Endothelial cell of umbilical vein (primary cell): Measurements from ENCODE around the gene STAT5B. TPM values are rescaled to one million over a fixed set of nuclear protein-coding genes. Genes with fewer than 3 reads are reported as not detected.

Experiments used
- BruUV-seq: library from RNA; stranded (reverse); fragments of 400-500 nt; replicated peaks from 2 replicates; lab custom pipeline; 2021; lab: Mats Ljungman, UMichigan
- CTCF ChIA-PET: fragments of 300-600, 350-600 bp; sonication (Branson Sonifier 250); formaldehyde crosslinking; loops from one replicate; lab custom pipeline; 2021; ENCODE audit warnings: antibody characterized with exemption, inconsistent platforms; lab: Charles Lee
- POLR2A ChIA-PET: fragments of 300-600, 350-600 bp; sonication (Branson Sonifier 250); formaldehyde crosslinking; loops from one replicate; lab custom pipeline; 2021; ENCODE audit warnings: antibody characterized with exemption, inconsistent platforms; lab: Charles Lee
- DNase-seq: peaks from one replicate; pipeline ENCODE4 v3.0.0-alpha.2; 2011; ENCODE audit warnings: low read depth, low spot score
- FAIRE-seq: peaks from 2 replicates; lab custom pipeline; 2011; peaks lifted over from hg19 to GRCh38; lab: Jason Lieb, UNC
- H2AFZ ChIP-seq: 2 replicates; pipeline ENCODE4 v1.6.0; 2012; ENCODE audit warnings: low read depth, low read length, control low read depth, inconsistent platforms
- H3K27ac ChIP-seq: 2 replicates; pipeline ENCODE4 v1.5.1; 2011; ENCODE audit warnings: low read depth, mild to moderate bottlenecking, control low read depth, low read length, moderate library complexity; ENCODE audit not compliant: insufficient read depth
- H3K27me3 ChIP-seq, 2 experiments: 2 replicates each; pipeline versions ENCODE4 v1.6.0 to v1.6.1; 2011; ENCODE audit warnings: low read length in 2 of 2, mixed read lengths in 1 of 2; ENCODE audit not compliant: control insufficient read depth in 2 of 2, insufficient read depth in 2 of 2
- H3K36me3 ChIP-seq, 2 experiments: 2 replicates in 1 of 2; 3 replicates in 1 of 2; pipeline ENCODE4 v1.5.1; 2011; ENCODE audit warnings: low read length in 2 of 2, mild to moderate bottlenecking in 1 of 2, moderate library complexity in 1 of 2; ENCODE audit not compliant: control insufficient read depth in 2 of 2, insufficient read depth in 2 of 2; ENCODE audit errors: extremely low read depth in 1 of 2
- H3K4me1 ChIP-seq: 3 replicates; pipeline ENCODE4 v1.5.1; 2011; ENCODE audit warnings: mild to moderate bottlenecking, low read length; ENCODE audit not compliant: control insufficient read depth, insufficient read depth; ENCODE audit errors: extremely low read depth
- H3K4me2 ChIP-seq: 2 replicates; pipeline ENCODE4 v1.6.1; 2011; ENCODE audit warnings: low read length, control low read depth, mixed read lengths; ENCODE audit not compliant: insufficient read depth
- H3K4me3 ChIP-seq, 3 experiments: fragments of 200-600 bp in 1 of 3; sonication (generic), shearing (Covaris generic) in 1 of 3; replicated peaks in 1 of 3; 2 replicates each; pipeline ENCODE4 v1.5.1; 2011 to 2016; ENCODE audit warnings: control low read depth in 3 of 3, low read length in 3 of 3, mild to moderate bottlenecking in 2 of 3, inconsistent platforms in 1 of 3, low read depth in 1 of 3, moderate library complexity in 1 of 3; ENCODE audit not compliant: insufficient read depth in 1 of 3
- H3K79me2 ChIP-seq: 2 replicates; pipeline ENCODE4 v1.6.0; 2012; ENCODE audit warnings: low read length, inconsistent platforms; ENCODE audit not compliant: control insufficient read depth, insufficient read depth
- H3K9ac ChIP-seq: replicated peaks from 2 replicates; pipeline ENCODE3; 2011; ENCODE audit warnings: low read length, control low read depth; ENCODE audit not compliant: insufficient read depth; ENCODE audit errors: extremely low read depth
- H3K9me1 ChIP-seq: replicated peaks from 3 replicates; pipeline ENCODE4 v1.6.0; 2011; ENCODE audit warnings: mild to moderate bottlenecking, low read length; ENCODE audit not compliant: control insufficient read depth, insufficient read depth; ENCODE audit errors: extremely low read depth
- H3K9me3 ChIP-seq: replicated peaks from 2 replicates; pipeline ENCODE4 v1.5.1; 2012; ENCODE audit warnings: low read length, inconsistent platforms; ENCODE audit not compliant: control insufficient read depth, insufficient read depth
- H4K20me1 ChIP-seq: replicated peaks from 2 replicates; pipeline ENCODE3; 2011; ENCODE audit warnings: mild to moderate bottlenecking, low read length; ENCODE audit not compliant: control insufficient read depth, insufficient read depth; ENCODE audit errors: extremely low read depth
- CTCF ChIP-seq, 2 donors: IDR thresholded peaks; 1 replicate in 1 of 2; 2 replicates in 1 of 2; pipeline ENCODE4 v1.5.1; 2011; ENCODE audit warnings: low read length in 2 of 2, mild to moderate bottlenecking in 2 of 2, moderate library complexity in 2 of 2, control low read depth in 1 of 2, inconsistent platforms in 1 of 2, low read depth in 1 of 2; ENCODE audit not compliant: insufficient read depth in 1 of 2; ENCODE audit errors: extremely low read depth in 1 of 2
- EZH2 ChIP-seq: IDR thresholded peaks from 2 replicates; pipeline ENCODE4 v1.6.1; 2012; ENCODE audit warnings: borderline replicate concordance, low read depth, mild to moderate bottlenecking, moderate library complexity, low read length, inconsistent platforms; ENCODE audit not compliant: severe bottlenecking
- FOS ChIP-seq: IDR thresholded peaks from 2 replicates; pipeline ENCODE4 v1.6.1; 2011; ENCODE audit warnings: mild to moderate bottlenecking, low read length, moderate library complexity, borderline replicate concordance; ENCODE audit not compliant: insufficient read depth
- GATA2 ChIP-seq: IDR thresholded peaks from 2 replicates; pipeline ENCODE4 v1.7.0; 2011; ENCODE audit warnings: low read depth, mild to moderate bottlenecking, moderate library complexity, mixed read lengths, low read length; ENCODE audit not compliant: insufficient read length, insufficient read depth
- JUN ChIP-seq: IDR thresholded peaks from 2 replicates; pipeline ENCODE4 v1.6.1; 2011; ENCODE audit warnings: borderline replicate concordance, low read depth; ENCODE audit not compliant: insufficient read length, insufficient read depth
- MAX ChIP-seq: IDR thresholded peaks from 2 replicates; pipeline ENCODE4 v1.6.1; 2011; ENCODE audit not compliant: insufficient read depth, insufficient read length
- MYC ChIP-seq: IDR thresholded peaks from one replicate; pipeline ENCODE4 v1.6.1; 2011; ENCODE audit warnings: mild to moderate bottlenecking, low read depth, low read length
- POLR2A ChIP-seq: IDR thresholded peaks from 2 replicates; pipeline ENCODE4 v1.6.1; 2012; ENCODE audit warnings: low read depth, mild to moderate bottlenecking, control low read depth, low read length
- POLR2AphosphoS5 ChIP-seq: IDR thresholded peaks from 2 replicates; pipeline ENCODE4 v1.6.1; 2012; ENCODE audit warnings: low read depth, mild to moderate bottlenecking, control low read depth, low read length, moderate library complexity; ENCODE audit not compliant: insufficient read depth
- dilution Hi-C: fragments of 300-500 bp; cut with MboI; formaldehyde crosslinking; loops from one replicate; pipeline ENCODE4 v1.15.0; 2019; ENCODE audit warnings: low sequenced_read_pairs; ENCODE audit not compliant: extremely low pct_ligation_motif_present
- intact Hi-C: fragments of 100-400 bp; cut with micrococcal nuclease; formaldehyde crosslinking; loops from one replicate; pipeline ENCODE4 v1.10.0; 2022
- polyA plus RNA-seq, 4 experiments: library from polyadenylated mRNA; depleted of rRNA in 3 of 4; stranded (reverse) in 3 of 4; unstranded in 1 of 4; fragments of >200 nt; gene quantifications; 2 replicates each; pipeline versions ENCODE4 v1.2.1 to v1.2.3, GENCODE V29; 2011 to 2012; ENCODE audit warnings: missing spikeins in 1 of 4
- total RNA-seq: library from RNA; stranded (reverse); gene quantifications from 2 replicates; pipeline ENCODE4 v1.2.3, GENCODE V29; 2021

Gene STAT5B
- total and polyA plus RNA-seq, 2 donors (not counting 3 experiments of a cell fraction or from before 2014, with no cell fraction given): 43.3 to 53.7 TPM

DNA sequence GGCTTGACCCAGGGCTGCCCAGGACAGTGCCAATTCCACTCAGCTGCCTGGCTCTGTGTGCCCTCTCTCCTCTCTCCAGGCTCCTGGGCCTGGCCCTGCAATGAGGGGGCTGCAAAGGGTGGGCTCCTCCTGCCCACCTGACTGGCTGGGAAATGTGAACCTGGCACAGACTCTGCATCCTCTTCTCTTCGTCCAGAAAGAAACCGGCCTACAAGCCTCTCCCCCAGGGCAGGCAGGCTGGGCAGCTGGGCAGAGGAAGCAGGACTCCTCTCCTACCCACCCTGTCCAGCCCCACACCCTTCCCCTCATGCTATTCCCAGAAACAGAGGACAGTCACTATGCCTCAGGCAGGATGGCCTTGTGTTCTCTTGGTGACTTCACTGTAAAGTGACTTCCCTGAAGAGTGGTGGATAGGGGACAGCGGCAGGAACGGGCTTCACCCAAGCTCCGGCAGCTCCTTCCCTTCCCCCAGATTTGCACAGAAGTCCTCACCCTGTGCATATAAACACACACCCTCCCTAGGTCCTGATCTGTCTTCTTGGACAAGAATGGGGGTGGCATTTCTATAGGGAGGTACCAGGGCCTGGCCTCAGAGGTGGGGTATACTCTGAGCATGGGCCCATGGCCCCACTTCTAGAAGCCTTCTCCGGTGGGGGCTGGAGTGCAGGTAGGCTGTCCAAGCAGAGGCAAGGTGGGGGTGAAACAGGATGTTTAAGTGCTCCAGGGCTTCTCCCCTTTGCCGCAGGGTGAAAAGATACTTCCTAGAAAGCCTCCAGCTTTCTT, 7.2 kb upstream of the STAT5B start:
- Histone ChIP-seq H3K27me3 (no peaks in the 10 kb centered on the region), H3K4me1 (peaks cover 12% of the 10 kb centered on the region), H3K9me1 (no peaks in the 10 kb centered on the region), H3K9me3 (no peaks in the 10 kb centered on the region), H3K4me3 (no peak overlapping the region), H3K79me2 (no peaks in the 10 kb centered on the region), H3K27ac (no peak overlapping the region), H4K20me1 (no peaks in the 10 kb centered on the region), H2AFZ (no peak overlapping the region), H3K36me3 (no peaks in the 10 kb centered on the region), H3K9ac (no peak overlapping the region), H3K4me2 (no peak overlapping the region)
- POLR2A ChIA-PET: no interaction called here
- BruUV-seq: no TSS peak
- intact Hi-C loops: no loop called here
- dilution Hi-C loops: no loop called here
- FAIRE-seq (no peak), DNase-seq (no peak)
- no peak for TF ChIP-seq POLR2A
- no peak for TF ChIP-seq FOS
- no peak for TF ChIP-seq GATA2
- no peak for TF ChIP-seq MAX
- no peak for TF ChIP-seq EZH2
- TF ChIP-seq JUN: no peak
- no peak for TF ChIP-seq MYC
- TF ChIP-seq CTCF (IDR thresholded peaks at IDR 0.05; ENCODE audit: extremely low read depth in 1 of 2, insufficient read depth in 1 of 2, low read depth in 1 of 2, low read length in 2 of 2): no peak
- TF ChIP-seq POLR2AphosphoS5: no peak
- CTCF ChIA-PET: interaction anchor here (1.0 to 1.2 kb wide), 2 partner anchors 61 to 234 kb away, joined by 3 to 4 read pairs; no protein-coding TSS in a partner anchor
